NCI-H1417 (cell line): Measurements from ENCODE around the gene ZSWIM8.
"Not testable (repeated sequence)": the region's sequence is repeated elsewhere in the genome, so short reads cannot be mapped to it uniquely, and the experiment has no call there.

Experiments
- DNase-seq, 3 experiments: peaks; one replicate each; lab custom pipeline; 2025; lab: John Stamatoyannopoulos, UW

ZSWIM8 gene

DNA sequence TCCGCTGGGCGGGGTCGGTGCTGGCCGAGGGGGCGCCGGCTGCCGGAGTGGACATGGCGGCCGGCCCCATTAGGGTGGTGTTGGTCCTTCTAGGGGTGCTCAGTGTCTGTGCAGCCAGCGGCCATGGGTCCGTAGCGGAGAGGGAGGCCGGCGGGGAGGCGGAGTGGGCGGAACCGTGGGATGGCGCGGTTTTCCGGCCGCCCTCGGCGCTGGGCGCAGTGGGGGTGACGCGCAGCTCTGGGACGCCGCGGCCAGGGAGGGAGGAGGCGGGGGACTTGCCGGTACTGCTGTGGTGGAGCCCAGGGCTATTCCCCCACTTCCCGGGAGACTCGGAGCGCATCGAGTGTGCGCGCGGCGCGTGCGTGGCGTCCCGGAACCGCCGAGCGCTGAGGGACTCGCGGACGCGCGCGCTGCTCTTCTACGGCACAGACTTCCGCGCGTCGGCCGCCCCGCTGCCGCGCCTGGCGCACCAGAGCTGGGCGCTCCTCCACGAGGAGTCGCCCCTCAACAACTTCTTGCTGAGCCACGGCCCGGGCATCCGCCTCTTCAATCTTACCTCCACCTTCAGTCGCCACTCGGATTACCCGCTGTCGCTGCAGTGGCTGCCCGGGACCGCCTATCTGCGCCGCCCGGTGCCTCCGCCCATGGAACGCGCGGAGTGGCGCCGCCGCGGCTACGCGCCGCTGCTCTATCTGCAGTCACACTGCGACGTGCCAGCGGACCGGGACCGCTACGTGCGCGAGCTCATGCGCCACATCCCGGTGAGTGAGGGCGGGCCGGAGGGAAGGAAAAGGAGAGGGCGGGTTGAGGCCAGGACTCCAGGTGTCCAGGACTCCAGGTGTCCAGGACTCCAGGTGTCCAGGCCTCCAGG lies 12.9 kb upstream of the ZSWIM8 start:
- DNase-seq: peak; percentile 64 to 83 (median 81)

GRCh38 chr10:73773152-73773879 lies 12.1 kb upstream of the ZSWIM8 start:
- DNase-seq: peak; percentile 16 to 46 (median 19)

GRCh38 chr10:73774637-73775036 lies 10.8 kb upstream of the ZSWIM8 start:
- no peak for DNase-seq

DNA sequence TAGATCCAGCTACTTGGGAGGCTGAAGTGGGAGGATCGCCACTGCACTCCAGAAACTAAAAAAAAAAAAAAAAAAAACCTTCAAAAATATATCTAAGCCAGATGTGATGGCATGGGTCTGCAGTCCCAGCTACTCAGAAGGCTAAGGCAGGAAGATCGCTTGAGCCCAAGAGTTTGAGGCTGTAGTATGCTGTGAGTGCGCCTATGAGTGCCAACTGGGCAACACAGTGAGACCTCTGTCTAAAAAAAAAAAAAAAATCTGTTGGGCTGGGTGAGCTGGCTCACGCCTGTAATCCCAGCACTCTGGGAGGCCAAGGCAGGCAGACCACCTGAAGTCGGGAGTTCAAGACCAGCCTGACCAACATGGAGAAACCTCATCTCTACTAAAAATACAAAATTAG lies 6.4 kb upstream of the ZSWIM8 start:
- DNase-seq: no peak

DNA sequence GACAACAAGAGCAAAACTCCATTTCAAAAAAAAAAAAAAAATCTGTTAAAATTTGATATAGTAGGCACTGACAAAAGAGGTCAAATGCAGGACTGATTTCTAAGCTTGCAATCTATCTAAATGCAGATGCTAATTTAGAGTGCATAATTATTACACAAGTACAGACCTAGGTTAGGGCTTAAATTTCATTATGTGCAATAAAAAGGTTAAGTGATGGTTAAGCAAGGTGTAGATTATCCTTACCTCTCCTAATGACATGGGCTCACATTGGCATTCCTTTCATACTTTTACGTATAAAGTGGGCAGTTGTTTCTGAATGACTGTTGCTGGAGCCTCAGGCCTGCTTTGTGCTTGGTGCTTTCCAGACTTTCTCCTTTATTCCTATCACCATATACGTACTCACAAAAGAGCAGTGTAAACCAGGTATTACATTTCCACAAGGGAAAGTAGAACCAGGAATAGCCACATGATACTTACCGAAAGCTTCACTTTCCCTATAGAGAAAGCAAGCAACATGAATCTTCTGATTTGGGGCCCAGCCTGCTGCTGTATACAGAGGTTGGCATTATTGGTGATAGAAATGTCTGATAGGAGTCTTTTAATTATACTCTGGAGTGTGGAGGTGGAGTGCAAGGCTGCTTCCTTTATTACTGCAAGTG lies 5.7 kb upstream of the ZSWIM8 start:
- DNase-seq: no peak

GRCh38 chr10:73780301-73780700 lies 5.1 kb upstream of the ZSWIM8 start:
- DNase-seq: no peak

DNA sequence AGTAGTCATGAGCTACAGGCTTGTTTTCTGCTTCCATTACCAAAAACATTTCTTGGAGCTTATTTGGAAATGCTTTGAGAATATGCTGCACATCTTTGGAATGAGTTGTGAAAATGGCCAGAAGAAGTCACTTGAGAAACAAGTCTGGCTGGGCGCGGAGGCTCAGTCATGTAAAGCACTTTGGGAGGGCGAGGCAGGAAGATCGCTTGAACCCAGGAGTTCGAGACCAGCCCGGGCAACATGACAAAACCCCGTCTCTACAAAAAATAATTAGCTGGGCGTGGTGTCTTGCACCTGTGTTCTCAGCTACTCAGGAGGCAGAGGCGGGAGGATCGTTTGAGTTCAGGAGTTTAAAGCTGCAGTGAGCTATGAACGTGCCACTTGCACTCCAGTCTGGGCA lies 4.4 kb upstream of the ZSWIM8 start:
- DNase-seq: no peak

DNA sequence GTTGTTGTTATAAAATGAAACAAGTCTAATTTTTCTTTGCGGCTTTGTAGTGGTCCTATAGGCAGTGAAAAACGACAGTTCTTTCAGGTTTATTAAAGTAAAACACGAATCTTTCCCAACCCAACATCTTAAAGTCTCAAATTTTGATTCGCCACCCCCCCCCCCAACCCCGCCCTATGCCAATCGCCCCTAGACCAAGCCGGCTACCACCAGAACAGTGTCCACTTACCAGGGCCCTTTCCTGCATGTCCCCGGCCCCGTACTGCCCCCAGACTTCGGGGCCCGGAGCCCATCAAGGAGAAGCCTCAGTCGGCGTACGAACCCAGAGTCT lies 3.9 kb upstream of the ZSWIM8 start:
- no peak for DNase-seq

DNA sequence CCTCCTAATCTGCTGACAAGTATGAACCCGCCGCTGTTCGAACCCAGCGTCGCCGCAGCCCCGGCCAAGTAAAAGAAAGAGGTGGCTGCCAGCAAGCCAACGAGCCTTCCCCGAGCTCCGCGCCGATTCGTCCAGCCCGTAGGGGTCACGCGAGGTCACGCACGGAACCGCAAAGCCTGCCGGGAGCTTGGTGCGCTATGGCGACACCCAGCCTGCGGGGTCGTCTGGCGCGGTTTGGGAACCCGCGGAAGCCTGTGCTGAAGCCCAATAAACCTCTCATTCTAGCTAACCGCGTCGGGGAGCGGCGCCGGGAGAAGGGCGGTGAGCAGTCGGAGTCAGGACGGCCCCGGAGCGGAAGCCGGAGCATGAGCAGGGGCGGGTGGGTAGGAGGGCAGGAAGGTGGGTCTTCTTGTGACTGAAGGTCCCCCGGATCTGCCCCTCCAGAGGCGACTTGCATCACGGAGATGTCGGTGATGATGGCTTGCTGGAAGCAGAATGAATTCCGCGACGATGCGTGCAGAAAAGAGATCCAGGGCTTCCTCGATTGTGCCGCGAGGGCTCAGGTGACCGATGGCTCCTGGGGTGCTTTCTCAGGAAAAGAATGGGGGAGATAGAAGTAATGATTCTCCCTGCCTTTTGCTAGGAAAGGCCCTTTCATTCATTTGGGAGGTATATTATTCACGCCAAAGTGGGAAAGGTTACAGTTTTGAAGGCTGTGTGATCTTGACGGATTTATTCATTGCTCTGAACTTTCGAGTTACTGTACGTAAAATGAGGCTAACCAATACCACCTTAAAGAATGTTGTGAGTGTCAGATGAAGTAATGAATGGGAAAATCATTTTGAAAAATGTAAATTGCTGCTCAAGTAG lies 3.3 kb upstream of the ZSWIM8 start, which contains the start of gene CHCHD1:
CHCHD1 (plus strand) TSS at position 170 of the 870 bp plus-strand sequence; CDS start at position 198, 28 bp downstream.
- peak; percentile 64 to 78 (median 74) for DNase-seq

GRCh38 chr10:73782749-73783085 lies 2.7 kb upstream of the ZSWIM8 start:
- DNase-seq: no peak

GRCh38 chr10:73785721-73786511 lies 510 bp downstream of the ZSWIM8 start:
- peak in 1 of 3 experiments; percentile 26 for DNase-seq

DNA sequence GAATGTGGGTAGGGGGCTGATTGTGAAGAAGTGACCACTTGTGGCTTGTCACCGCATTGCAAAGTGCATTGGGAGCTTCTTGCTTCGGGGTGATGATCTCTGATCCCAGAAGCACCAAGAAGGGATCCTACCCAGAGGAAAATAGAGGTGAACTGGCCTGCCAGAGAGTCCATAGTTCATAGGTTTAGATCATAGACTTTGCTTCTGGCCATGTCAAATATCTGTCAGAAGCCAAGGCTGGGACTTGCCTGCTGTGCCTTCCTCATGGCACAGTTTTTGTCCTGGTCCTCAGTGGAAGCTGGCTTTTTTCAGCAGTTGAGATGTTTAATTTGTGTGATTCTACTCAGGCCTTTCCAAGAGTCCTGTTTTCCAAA lies 1.1 kb downstream of the ZSWIM8 start:
- no peak for DNase-seq

- DNase-seq: not testable (repeated sequence)
Observed at GRCh38 chr10:73787031-73787800, 1.8 kb downstream of the ZSWIM8 start.

- no peak for DNase-seq
Observed at GRCh38 chr10:73788864-73789658, 3.7 kb downstream of the ZSWIM8 start.

DNA sequence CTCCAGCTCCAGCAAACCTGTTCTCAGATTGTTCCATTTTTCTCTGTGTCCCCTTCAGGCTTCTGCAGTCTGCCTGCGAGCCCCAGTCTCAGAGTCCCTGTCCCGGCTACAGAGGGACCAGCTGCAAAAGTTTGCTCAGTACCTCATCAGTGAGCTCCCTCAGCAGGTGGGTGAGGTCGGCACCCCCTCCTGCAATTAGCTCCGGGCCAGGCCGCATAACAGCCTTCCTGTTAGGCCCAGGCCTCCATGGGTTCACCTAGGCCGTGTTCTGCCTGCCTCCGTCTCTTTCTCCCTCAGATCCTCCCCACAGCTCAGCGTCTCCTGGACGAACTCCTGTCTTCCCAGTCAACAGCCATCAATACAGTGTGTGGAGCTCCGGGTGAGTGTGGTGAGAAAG lies 4.3 kb downstream of the ZSWIM8 start:
- DNase-seq: no peak

DNA sequence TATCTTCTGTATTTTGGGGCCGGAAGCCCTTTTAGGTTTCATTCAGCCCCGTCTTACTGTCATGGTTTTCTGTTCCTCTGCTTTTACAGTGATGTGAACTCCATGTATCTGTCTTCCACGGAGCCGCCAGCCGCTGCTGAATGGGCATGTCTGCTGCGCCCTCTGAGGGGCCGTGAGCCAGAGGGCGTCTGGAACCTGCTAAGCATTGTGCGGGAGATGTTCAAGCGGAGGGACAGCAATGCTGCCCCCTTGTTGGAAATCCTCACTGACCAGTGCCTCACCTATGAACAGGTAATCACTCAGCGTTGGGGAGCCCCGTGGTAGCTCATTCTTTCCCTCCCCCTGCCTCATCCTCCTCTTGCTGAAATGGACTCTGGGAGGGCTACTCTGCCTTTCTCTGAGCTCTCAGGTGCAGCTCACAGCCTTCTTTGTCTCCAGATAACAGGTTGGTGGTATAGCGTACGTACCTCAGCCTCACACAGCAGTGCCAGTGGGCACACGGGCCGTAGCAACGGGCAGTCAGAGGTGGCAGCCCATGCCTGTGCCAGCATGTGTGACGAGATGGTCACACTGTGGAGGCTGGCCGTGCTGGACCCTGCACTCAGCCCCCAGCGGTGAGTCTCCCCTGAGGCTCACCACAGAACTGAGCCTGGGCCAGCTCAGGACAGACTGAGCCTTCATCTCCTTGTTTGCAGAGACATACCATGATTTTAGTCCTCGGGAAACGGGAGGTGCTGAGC lies 5.7 kb downstream of the ZSWIM8 start:
- no peak for DNase-seq

- no peak for DNase-seq
Observed at GRCh38 chr10:73791871-73792400, 6.5 kb downstream of the ZSWIM8 start.

- no peak for DNase-seq
Observed at GRCh38 chr10:73793456-73793855, 8.1 kb downstream of the ZSWIM8 start.
